ENCODE results near the gene DOC2A. TPM values are rescaled to one million over a fixed set of nuclear protein-coding genes. Genes with fewer than 3 reads are reported as not detected.

DOC2A gene
- total RNA-seq, 1 experiment from 2014 or later, result 4.1 TPM

GRCh38 chr16:29982560-29983419 is 28.0 kb downstream of the DOC2A start:
- peak; percentile 32 for DNase-seq
- no peak overlapping the region for H3K4me3 ChIP-seq (ENCODE audit: insufficient read depth, low read depth, low read length)
- peaks cover 63% of the 10 kb centered on the region for H3K36me3 ChIP-seq (replicated peaks; ENCODE audit: control insufficient read depth, insufficient read depth, low read length)
- H3K27me3 ChIP-seq (ENCODE audit: control insufficient read depth, insufficient read depth, low read length), result no peaks in the 10 kb centered on the region

- Histone ChIP-seq H3K36me3 (replicated peaks; ENCODE audit: control insufficient read depth, insufficient read depth, low read length) (peaks cover 43% of the 10 kb centered on the region), H3K27me3 (ENCODE audit: control insufficient read depth, insufficient read depth, low read length) (no peaks in the 10 kb centered on the region), H3K4me3 (ENCODE audit: insufficient read depth, low read depth, low read length) (no peak overlapping the region)
- DNase-seq, result peak; percentile 14
Measured at GRCh38 chr16:29978564-29979270, 32.1 kb downstream of the DOC2A start.

DNA sequence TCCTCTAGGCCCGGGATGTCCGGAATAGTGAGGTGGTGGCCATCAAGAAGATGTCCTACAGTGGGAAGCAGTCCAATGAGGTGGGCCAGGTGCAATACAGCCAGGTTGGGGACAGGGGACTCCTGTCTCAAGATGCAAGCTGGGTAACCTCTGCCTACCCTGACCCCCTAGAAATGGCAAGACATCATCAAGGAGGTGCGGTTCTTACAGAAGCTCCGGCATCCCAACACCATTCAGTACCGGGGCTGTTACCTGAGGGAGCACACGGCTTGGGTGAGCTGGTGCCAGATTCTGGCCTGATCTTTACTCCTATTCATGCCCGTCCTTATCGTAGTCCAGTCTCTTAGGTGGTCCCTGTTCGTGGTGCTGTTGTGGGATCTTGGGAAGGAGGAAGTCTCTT is 32.7 kb downstream of the DOC2A start:
- Histone ChIP-seq H3K27me3 (ENCODE audit: control insufficient read depth, insufficient read depth, low read length) (no peaks in the 10 kb centered on the region), H3K36me3 (replicated peaks; ENCODE audit: control insufficient read depth, insufficient read depth, low read length) (peaks cover 38% of the 10 kb centered on the region), H3K4me3 (ENCODE audit: insufficient read depth, low read depth, low read length) (no peak overlapping the region)
- DNase-seq, result peak; percentile 12

DNA sequence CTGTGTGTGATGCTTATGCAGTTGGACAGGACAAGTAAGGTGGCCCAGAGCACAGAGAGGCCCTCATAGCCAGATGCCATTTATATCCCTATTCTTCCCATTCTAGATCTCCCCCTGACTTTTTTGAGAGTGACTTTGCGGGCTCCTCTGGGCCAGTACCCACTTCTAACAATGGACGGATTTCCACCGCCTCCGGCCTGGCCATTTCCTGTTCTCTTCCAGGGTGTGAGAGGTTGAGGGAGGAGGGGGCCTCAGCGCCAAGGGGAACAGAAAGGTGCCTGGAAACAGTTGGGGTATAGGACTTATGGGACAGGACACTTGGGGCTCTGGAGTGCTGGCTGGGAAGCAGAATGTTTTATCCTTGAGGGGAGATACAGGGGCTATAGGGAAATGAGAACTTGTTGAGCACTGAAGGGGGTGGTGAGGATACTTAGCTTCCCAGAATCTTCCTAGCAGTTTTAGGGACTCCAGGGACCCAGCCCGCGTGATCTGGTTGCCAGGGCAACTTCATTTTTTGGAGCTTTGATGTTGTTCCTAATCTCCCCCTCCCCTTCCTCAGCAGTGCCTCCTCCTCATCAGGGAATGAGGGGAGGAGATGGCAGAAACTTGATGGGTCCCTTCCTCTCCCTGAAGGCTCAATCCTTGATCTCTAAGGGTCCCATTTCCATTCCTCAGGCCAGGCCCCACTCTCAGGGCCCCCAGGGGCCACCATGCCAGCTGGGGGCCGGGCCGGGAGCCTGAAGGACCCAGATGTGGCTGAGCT is 33.6 kb downstream of the DOC2A start:
- Histone ChIP-seq H3K27me3 (ENCODE audit: control insufficient read depth, insufficient read depth, low read length) (peaks cover 3% of the 10 kb centered on the region), H3K36me3 (replicated peaks; ENCODE audit: control insufficient read depth, insufficient read depth, low read length) (peaks cover 36% of the 10 kb centered on the region), H3K4me3 (ENCODE audit: insufficient read depth, low read depth, low read length) (no peak overlapping the region)
- peak; percentile 37 for DNase-seq

DNA sequence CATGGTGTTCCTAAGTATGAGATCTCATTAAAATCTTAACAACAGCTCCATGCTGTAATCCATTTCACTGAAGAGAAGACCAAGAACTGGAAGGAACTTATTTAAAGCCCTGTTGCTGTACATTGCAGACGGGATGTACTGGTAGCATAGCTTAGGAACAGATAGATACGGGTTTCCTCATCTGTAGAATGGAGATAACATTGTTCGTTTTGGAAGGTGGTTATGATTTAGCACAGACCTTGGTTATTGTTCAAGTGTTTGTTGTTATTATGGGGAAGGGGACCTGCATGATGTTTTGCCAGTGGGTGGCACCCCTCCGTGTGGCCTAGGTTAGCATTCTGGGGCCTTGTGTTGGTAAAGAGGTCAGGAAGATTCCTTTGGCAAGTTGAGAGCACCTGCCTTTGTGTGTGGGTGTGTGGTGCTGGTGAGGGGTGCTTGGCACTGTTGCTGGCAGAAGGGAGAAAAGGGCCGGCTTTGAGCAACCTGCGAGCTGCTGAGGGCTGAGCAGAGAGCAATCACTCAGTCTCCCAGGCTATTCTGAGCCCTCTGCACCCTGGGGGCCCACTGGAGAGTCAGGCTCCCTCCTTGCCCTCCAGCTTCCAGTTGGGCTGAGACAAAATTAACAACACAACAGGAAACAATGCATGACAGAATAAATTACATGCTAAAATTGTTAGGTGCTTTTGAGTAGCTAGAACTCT is 34.9 kb downstream of the DOC2A start:
- Histone ChIP-seq H3K36me3 (replicated peaks; ENCODE audit: control insufficient read depth, insufficient read depth, low read length) (peaks cover 30% of the 10 kb centered on the region), H3K4me3 (ENCODE audit: insufficient read depth, low read depth, low read length) (no peak overlapping the region), H3K27me3 (ENCODE audit: control insufficient read depth, insufficient read depth, low read length) (peaks cover 3% of the 10 kb centered on the region)
- peak; percentile 66 for DNase-seq

DNA sequence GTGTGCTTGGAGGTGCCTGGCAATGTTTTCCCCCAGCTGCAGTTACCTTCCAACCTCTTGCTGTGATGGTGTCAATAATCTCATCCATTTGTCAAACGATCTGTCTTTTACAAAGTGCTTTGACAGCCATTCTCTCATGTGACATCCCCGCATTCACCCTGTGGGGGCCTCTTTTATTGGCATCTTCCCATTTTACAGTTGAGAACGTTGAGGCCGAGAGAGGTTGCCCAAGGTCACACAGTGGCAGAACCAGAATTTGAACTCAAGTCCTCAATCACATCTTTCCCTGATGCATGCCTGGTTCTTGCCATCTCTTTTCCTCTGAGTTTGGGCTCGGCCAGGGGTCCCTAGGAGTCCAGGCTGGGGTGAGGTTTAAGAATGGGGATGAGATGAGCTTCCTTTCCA is 35.7 kb downstream of the DOC2A start:
- H3K4me3 ChIP-seq (ENCODE audit: insufficient read depth, low read depth, low read length), result peak overlapping the region; percentile 90; the same call in 1 of the 2 replicates
- H3K36me3 ChIP-seq (replicated peaks; ENCODE audit: control insufficient read depth, insufficient read depth, low read length), result peaks cover 26% of the 10 kb centered on the region
- peak; percentile 28 for DNase-seq
- H3K27me3 ChIP-seq (ENCODE audit: control insufficient read depth, insufficient read depth, low read length), result peaks cover 3% of the 10 kb centered on the region

DNA sequence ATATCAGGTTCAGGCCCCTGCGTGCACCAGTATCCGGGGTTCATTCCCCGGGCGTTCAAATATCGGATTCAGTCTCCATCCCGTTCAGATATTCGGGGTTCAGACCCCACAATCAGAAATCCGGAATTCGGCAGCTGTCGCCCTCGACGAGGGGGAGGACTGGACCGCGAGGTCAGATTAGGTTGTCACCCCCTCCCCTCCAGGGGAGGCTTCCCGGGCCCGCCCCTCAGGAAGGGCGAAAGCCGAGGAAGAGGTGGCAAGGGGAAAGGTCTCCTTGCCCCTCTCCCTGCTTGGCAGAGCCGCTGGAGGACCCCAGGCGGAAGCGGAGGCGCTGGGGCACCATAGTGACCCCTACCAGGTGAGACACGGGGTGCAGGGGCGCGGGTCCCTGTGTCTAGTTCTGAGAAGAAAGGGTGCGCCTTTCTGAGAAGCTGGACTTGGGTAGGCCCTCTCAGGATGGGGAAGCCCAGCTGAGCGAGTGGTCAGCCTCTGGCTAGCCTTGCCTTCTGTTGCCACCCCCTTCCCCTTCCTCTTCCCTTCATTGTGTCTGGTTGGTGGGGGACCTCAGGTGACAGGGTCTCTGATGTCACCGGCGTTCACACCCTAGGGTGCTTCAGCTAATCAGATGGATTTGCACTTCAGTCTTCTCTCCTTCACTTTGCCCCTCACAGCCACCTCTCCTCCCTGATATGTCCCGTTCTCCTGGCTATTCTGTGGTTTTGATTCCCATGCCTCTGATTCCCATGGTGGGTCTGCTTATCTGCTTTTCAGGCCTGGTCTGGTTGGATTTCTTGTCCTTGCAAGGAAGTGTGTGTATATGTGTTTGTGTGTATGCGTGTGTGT is 36.3 kb downstream of the DOC2A start:
- Histone ChIP-seq H3K27me3 (ENCODE audit: control insufficient read depth, insufficient read depth, low read length) (peaks cover 3% of the 10 kb centered on the region), H3K4me3 (ENCODE audit: insufficient read depth, low read depth, low read length) (peak overlapping the region; percentile 90), H3K36me3 (replicated peaks; ENCODE audit: control insufficient read depth, insufficient read depth, low read length) (peaks cover 23% of the 10 kb centered on the region)
- peak; percentile 90 for DNase-seq

GRCh38 chr16:29973384-29974246 is 37.2 kb downstream of the DOC2A start, which contains the start of gene TAOK2:
TAOK2 (plus strand) TSS chr16:29973868; CDS start chr16:29977773, 3,905 bp downstream.
- Histone ChIP-seq H3K36me3 (replicated peaks; ENCODE audit: control insufficient read depth, insufficient read depth, low read length) (peaks cover 17% of the 10 kb centered on the region), H3K27me3 (ENCODE audit: control insufficient read depth, insufficient read depth, low read length) (peaks cover 3% of the 10 kb centered on the region), H3K4me3 (ENCODE audit: insufficient read depth, low read depth, low read length) (peak within 1 kb of the TSS; percentile 90)
- DNase-seq, result peak; percentile 100

DNA sequence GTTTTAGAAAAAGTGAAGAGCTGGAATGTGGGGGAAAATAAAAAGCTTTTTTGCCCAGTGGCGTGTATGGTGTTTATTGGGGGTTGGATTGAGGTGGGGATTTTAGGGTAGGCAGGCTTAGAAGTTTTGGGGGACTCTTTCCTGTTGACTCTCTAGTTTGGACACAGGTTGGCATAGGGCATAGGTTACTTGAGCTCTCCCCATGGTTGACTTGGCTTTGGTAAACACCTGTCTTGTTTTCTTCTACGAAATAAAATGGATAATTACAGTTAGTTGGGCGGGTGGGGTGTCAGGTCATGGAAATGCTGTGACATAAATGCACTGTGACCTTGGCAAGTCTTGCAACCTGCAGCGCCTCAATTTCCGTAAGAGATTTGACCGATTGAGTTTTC is 37.8 kb downstream of the DOC2A start:
- peaks cover 3% of the 10 kb centered on the region for H3K27me3 ChIP-seq (ENCODE audit: control insufficient read depth, insufficient read depth, low read length)
- no peak overlapping the region for H3K4me3 ChIP-seq (ENCODE audit: insufficient read depth, low read depth, low read length)
- H3K36me3 ChIP-seq (replicated peaks; ENCODE audit: control insufficient read depth, insufficient read depth, low read length), result peaks cover 16% of the 10 kb centered on the region
- DNase-seq, result no peak

DNA sequence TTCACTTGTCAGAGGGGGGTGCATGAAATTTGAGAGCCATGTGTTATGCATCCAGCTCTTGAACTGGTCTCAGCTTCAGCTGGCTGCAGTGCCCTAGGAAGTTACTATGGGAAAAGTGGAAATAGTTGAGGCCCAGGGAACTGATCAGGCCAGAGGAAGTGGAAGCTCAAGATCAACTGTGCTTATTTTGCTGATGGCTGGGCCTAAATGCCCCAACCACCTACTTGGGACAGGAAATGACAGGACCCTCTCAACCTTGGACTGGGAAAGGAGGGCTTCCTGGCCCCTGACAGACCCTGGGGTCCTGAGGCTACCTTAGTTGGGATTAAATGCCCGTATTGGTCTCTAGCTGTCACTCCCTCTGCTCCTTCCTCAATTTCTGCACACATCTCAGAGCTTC is 38.3 kb downstream of the DOC2A start:
- H3K4me3 ChIP-seq (ENCODE audit: insufficient read depth, low read depth, low read length), result no peak overlapping the region
- H3K36me3 ChIP-seq (replicated peaks; ENCODE audit: control insufficient read depth, insufficient read depth, low read length), result peaks cover 15% of the 10 kb centered on the region
- H3K27me3 ChIP-seq (ENCODE audit: control insufficient read depth, insufficient read depth, low read length), result peaks cover 3% of the 10 kb centered on the region
- no peak for DNase-seq

GRCh38 chr16:29971304-29971703 is 39.5 kb downstream of the DOC2A start:
- peaks cover 15% of the 10 kb centered on the region for H3K36me3 ChIP-seq (replicated peaks; ENCODE audit: control insufficient read depth, insufficient read depth, low read length)
- DNase-seq, result no peak
- peaks cover 3% of the 10 kb centered on the region for H3K27me3 ChIP-seq (ENCODE audit: control insufficient read depth, insufficient read depth, low read length)
- H3K4me3 ChIP-seq (ENCODE audit: insufficient read depth, low read depth, low read length), result no peak overlapping the region

DNA sequence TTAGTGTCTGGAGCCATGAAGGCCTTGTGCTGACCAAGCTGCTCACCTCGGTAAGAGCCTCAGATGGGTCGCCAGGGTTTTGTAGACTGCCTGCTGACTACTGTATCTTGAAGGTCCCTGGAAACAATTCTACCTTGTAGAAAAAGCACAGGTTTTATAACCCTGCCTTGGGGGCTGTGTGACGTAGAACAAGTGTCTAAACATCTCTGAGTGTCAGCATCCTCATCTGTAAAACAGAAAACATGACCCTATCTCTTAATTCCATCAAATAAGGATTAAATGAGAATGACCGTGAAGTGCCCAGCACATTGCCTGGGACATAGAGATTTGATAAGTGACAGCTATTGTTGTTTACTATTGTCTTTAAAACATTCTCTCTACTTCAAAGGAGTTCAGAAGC is 42.6 kb downstream of the DOC2A start:
- DNase-seq, result no peak
- Histone ChIP-seq H3K36me3 (replicated peaks; ENCODE audit: control insufficient read depth, insufficient read depth, low read length) (peaks cover 15% of the 10 kb centered on the region), H3K4me3 (ENCODE audit: insufficient read depth, low read depth, low read length) (no peak overlapping the region), H3K27me3 (ENCODE audit: control insufficient read depth, insufficient read depth, low read length) (peaks cover 3% of the 10 kb centered on the region)
